CD4-positive, alpha-beta memory T cell (primary cell): ENCODE data around the gene WDR86. TPM values are rescaled to one million over a fixed set of nuclear protein-coding genes. Genes with fewer than 3 reads are reported as not detected.

Source experiments
- CTCF ChIA-PET: fragments of 350-600 bp; sonication (Branson Sonifier 250); formaldehyde crosslinking; loops from one replicate; lab custom pipeline; 2021; ENCODE audit warnings: inconsistent platforms; ENCODE audit not compliant: partially characterized antibody; lab: Charles Lee
- POLR2A ChIA-PET: fragments of 350-600 bp; sonication (Branson Sonifier 250); formaldehyde crosslinking; loops from one replicate; lab custom pipeline; 2021; ENCODE audit not compliant: partially characterized antibody; lab: Charles Lee
- DNase-seq, 5 donors: peaks; one replicate each; pipeline versions ENCODE4 v3.0.0 to v3.0.0-alpha.2; 2020 to 2022; ENCODE audit warnings: mixed read lengths in 1 of 5
- H3K27ac ChIP-seq: one replicate; pipeline ENCODE4 v1.7.0; 2013; ENCODE audit warnings: low read depth, low read length
- H3K27me3 ChIP-seq: 2 replicates; pipeline ENCODE4 v1.7.0; 2013; ENCODE audit warnings: mild to moderate bottlenecking, low read length, moderate library complexity; ENCODE audit not compliant: insufficient read depth
- H3K36me3 ChIP-seq: 2 replicates; pipeline ENCODE4 v1.7.0; 2013; ENCODE audit warnings: mild to moderate bottlenecking, low read length, moderate library complexity; ENCODE audit not compliant: insufficient read depth
- H3K4me1 ChIP-seq: 2 replicates; pipeline ENCODE4 v1.7.0; 2013; ENCODE audit warnings: mild to moderate bottlenecking, low read length, moderate library complexity; ENCODE audit not compliant: insufficient read depth
- H3K4me3 ChIP-seq, 2 donors: one replicate each; pipeline ENCODE4 v1.7.0; 2013; ENCODE audit warnings: low read length in 2 of 2, mild to moderate bottlenecking in 1 of 2
- H3K9me3 ChIP-seq, 2 donors: one replicate each; pipeline ENCODE4 v1.7.0; 2013; ENCODE audit warnings: low read length in 2 of 2, control low read depth in 1 of 2; ENCODE audit not compliant: control insufficient read depth in 1 of 2
- H3K27ac Mint-ChIP-seq, 7 donors: one replicate each; pipeline ENCODE4 v1.8.0; 2020 to 2021; ENCODE audit warnings: mixed read lengths in 7 of 7, mild to moderate bottlenecking in 6 of 7, inconsistent platforms in 3 of 7, moderate library complexity in 3 of 7
- H3K27me3 Mint-ChIP-seq, 2 donors: one replicate each; pipeline ENCODE4 v1.8.0; 2020 to 2021; ENCODE audit warnings: mixed read lengths in 2 of 2
- H3K36me3 Mint-ChIP-seq, 2 donors: one replicate each; pipeline ENCODE4 v1.8.0; 2020 to 2021; ENCODE audit warnings: mixed read lengths in 2 of 2, inconsistent platforms in 1 of 2, mild to moderate bottlenecking in 1 of 2
- H3K4me1 Mint-ChIP-seq, 4 donors: one replicate each; pipeline ENCODE4 v1.8.0; 2020 to 2021; ENCODE audit warnings: mixed read lengths in 4 of 4, mild to moderate bottlenecking in 1 of 4
- H3K4me3 Mint-ChIP-seq, 8 donors: one replicate each; pipeline ENCODE4 v1.8.0; 2020 to 2021; ENCODE audit warnings: mixed read lengths in 8 of 8, mild to moderate bottlenecking in 7 of 8, moderate library complexity in 6 of 8, inconsistent platforms in 3 of 8
- H3K9me3 Mint-ChIP-seq, 8 donors: one replicate each; pipeline ENCODE4 v1.8.0; 2020 to 2021; ENCODE audit warnings: mixed read lengths in 8 of 8, mild to moderate bottlenecking in 5 of 8, inconsistent platforms in 3 of 8, moderate library complexity in 1 of 8
- intact Hi-C: fragments of 100-400 bp; cut with micrococcal nuclease; formaldehyde crosslinking; loops from one replicate; pipeline ENCODE4 v1.15.1; 2023
- polyA plus RNA-seq, 2 donors: library from polyadenylated mRNA; unstranded; fragments of 300-500 nt; fragmentation: Illumina TruSeq; gene quantifications; one replicate each; pipeline ENCODE4 v1.2.3, GENCODE V29; 2021
- total RNA-seq, 2 experiments: library from RNA; stranded (reverse); gene quantifications; one replicate each; pipeline ENCODE4 v1.2.3, GENCODE V29; 2021

WDR86 gene
- total and polyA plus RNA-seq, 4 experiments from 2014 or later = 7.0 to 14.4 (median 9.0) TPM

- H3K27ac Mint-ChIP-seq = no peak overlapping the region
- no peak overlapping the region for H3K4me3 ChIP-seq
- H3K36me3 ChIP-seq = no peaks in the 10 kb centered on the region
- CTCF ChIA-PET = interaction anchor here (1.9 kb wide), 1 partner anchor 32 kb away, joined by 10 read pairs; no protein-coding TSS in a partner anchor
- no peak overlapping the region for H3K4me3 Mint-ChIP-seq
- intact Hi-C loops = no loop called here
- H3K4me1 Mint-ChIP-seq = peaks cover 11 to 34% (median 18%) of the 10 kb centered on the region in 4 donors
- POLR2A ChIA-PET = no interaction called here
- no peak for DNase-seq
- no peaks in the 10 kb centered on the region for H3K27me3 ChIP-seq
- peaks cover 5 to 31% of the 10 kb centered on the region in 2 donors for H3K36me3 Mint-ChIP-seq
- H3K9me3 Mint-ChIP-seq = peaks cover 0 to 50% (median 32%) of the 10 kb centered on the region in 8 donors
- H3K9me3 ChIP-seq = peaks cover 0 to 8% of the 10 kb centered on the region in 2 donors
- no peak overlapping the region for H3K27ac ChIP-seq
- H3K27me3 Mint-ChIP-seq = peaks cover 0 to 1% of the 10 kb centered on the region in 2 donors
- H3K4me1 ChIP-seq = peaks cover 9% of the 10 kb centered on the region
Observed at GRCh38 chr7:151416112-151416940, 6.5 kb upstream of the WDR86 start.

GRCh38 chr7:151415375-151416105, 5.7 kb upstream of the WDR86 start:
- H3K36me3 Mint-ChIP-seq = peaks cover 7 to 38% of the 10 kb centered on the region in 2 donors
- intact Hi-C loops = no loop called here
- POLR2A ChIA-PET = no interaction called here
- H3K27ac Mint-ChIP-seq = peak overlapping the region in 1 of 7 donors; percentile 9
- no peaks in the 10 kb centered on the region for H3K27me3 ChIP-seq
- H3K27me3 Mint-ChIP-seq = peaks cover 1 to 4% of the 10 kb centered on the region in 2 donors
- DNase-seq = no peak
- peaks cover 16 to 41% (median 24%) of the 10 kb centered on the region in 4 donors for H3K4me1 Mint-ChIP-seq
- H3K4me1 ChIP-seq = peaks cover 17% of the 10 kb centered on the region
- H3K36me3 ChIP-seq = no peaks in the 10 kb centered on the region
- CTCF ChIA-PET = interaction anchor here (0.9 to 1.9 kb wide), 2 partner anchors 33 to 35 kb away, joined by 3 to 10 read pairs; no protein-coding TSS in a partner anchor
- H3K9me3 Mint-ChIP-seq = peaks cover 0 to 52% (median 31%) of the 10 kb centered on the region in 8 donors
- H3K9me3 ChIP-seq = peaks cover 0 to 7% of the 10 kb centered on the region in 2 donors
- H3K4me3 ChIP-seq = no peak overlapping the region
- no peak overlapping the region for H3K4me3 Mint-ChIP-seq
- H3K27ac ChIP-seq = no peak overlapping the region

GRCh38 chr7:151413241-151413640, 3.4 kb upstream of the WDR86 start:
- H3K27ac ChIP-seq = no peak overlapping the region
- H3K36me3 ChIP-seq = no peaks in the 10 kb centered on the region
- peaks cover 30% of the 10 kb centered on the region for H3K4me1 ChIP-seq
- DNase-seq = no peak
- peaks cover 22 to 53% (median 33%) of the 10 kb centered on the region in 4 donors for H3K4me1 Mint-ChIP-seq
- H3K27me3 ChIP-seq = no peaks in the 10 kb centered on the region
- H3K27ac Mint-ChIP-seq = peak overlapping the region in 3 of 7 donors; percentile 19 to 76 (median 33)
- H3K4me3 ChIP-seq = no peak overlapping the region
- H3K9me3 Mint-ChIP-seq = peaks cover 0 to 38% (median 23%) of the 10 kb centered on the region in 8 donors
- ChIA-PET POLR2A (no interaction called here), CTCF (no interaction called here)
- peak overlapping the region in 4 of 8 donors; percentile 1 to 13 (median 7) for H3K4me3 Mint-ChIP-seq
- intact Hi-C loops = no loop called here
- H3K27me3 Mint-ChIP-seq = peaks cover 1 to 4% of the 10 kb centered on the region in 2 donors
- H3K9me3 ChIP-seq = no peaks in the 10 kb centered on the region
- H3K36me3 Mint-ChIP-seq = peaks cover 8 to 37% of the 10 kb centered on the region in 2 donors

- H3K4me1 Mint-ChIP-seq = peaks cover 22 to 54% (median 33%) of the 10 kb centered on the region in 4 donors
- POLR2A ChIA-PET = interaction anchor here (0.8 to 1.0 kb wide), 3 partner anchors 18 to 60 kb away, joined by 3 to 4 read pairs (median 3); no protein-coding TSS in a partner anchor
- H3K36me3 ChIP-seq = no peaks in the 10 kb centered on the region
- peak overlapping the region; percentile 14 to 89 (median 69) for H3K27ac Mint-ChIP-seq
- DNase-seq = no peak
- H3K9me3 Mint-ChIP-seq = peaks cover 0 to 32% (median 16%) of the 10 kb centered on the region in 8 donors
- no peaks in the 10 kb centered on the region for H3K9me3 ChIP-seq
- H3K27me3 Mint-ChIP-seq = peaks cover 1 to 3% of the 10 kb centered on the region in 2 donors
- CTCF ChIA-PET = interaction anchor here (1.3 to 1.6 kb wide), 2 partner anchors 10 to 221 kb away, joined by 3 to 4 read pairs; no protein-coding TSS in a partner anchor
- H3K27me3 ChIP-seq = no peaks in the 10 kb centered on the region
- peak overlapping the region in 4 of 8 donors; percentile 11 to 80 (median 56) for H3K4me3 Mint-ChIP-seq
- no peak overlapping the region for H3K27ac ChIP-seq
- peaks cover 6 to 33% of the 10 kb centered on the region in 2 donors for H3K36me3 Mint-ChIP-seq
- intact Hi-C loops = no loop called here
- H3K4me1 ChIP-seq = peaks cover 31% of the 10 kb centered on the region
- H3K4me3 ChIP-seq = no peak overlapping the region
Observed at GRCh38 chr7:151412318-151412717, 2.5 kb upstream of the WDR86 start.

GRCh38 chr7:151411551-151411950, 1.7 kb upstream of the WDR86 start:
- H3K9me3 ChIP-seq = no peaks in the 10 kb centered on the region
- H3K9me3 Mint-ChIP-seq = peaks cover 0 to 24% (median 11%) of the 10 kb centered on the region in 8 donors
- CTCF ChIA-PET = interaction anchor here (0.7 to 1.6 kb wide), 4 partner anchors 11 to 819 kb away, joined by 3 to 4 read pairs (median 4); no protein-coding TSS in a partner anchor
- no peak overlapping the region for H3K4me3 ChIP-seq
- H3K4me1 ChIP-seq = peaks cover 31% of the 10 kb centered on the region
- no peak overlapping the region for H3K27ac ChIP-seq
- peaks cover 6 to 33% of the 10 kb centered on the region in 2 donors for H3K36me3 Mint-ChIP-seq
- H3K27me3 ChIP-seq = no peaks in the 10 kb centered on the region
- intact Hi-C loops = no loop called here
- peak overlapping the region in 6 of 7 donors; percentile 15 to 91 (median 79) for H3K27ac Mint-ChIP-seq
- no peak for DNase-seq
- POLR2A ChIA-PET = interaction anchor here (1.0 kb wide), 1 partner anchor 29 kb away, joined by 3 read pairs; no protein-coding TSS in a partner anchor
- peaks cover 23 to 61% (median 33%) of the 10 kb centered on the region in 4 donors for H3K4me1 Mint-ChIP-seq
- H3K36me3 ChIP-seq = no peaks in the 10 kb centered on the region
- peak overlapping the region in 7 of 8 donors; percentile 29 to 82 (median 78) for H3K4me3 Mint-ChIP-seq
- peaks cover 1 to 3% of the 10 kb centered on the region in 2 donors for H3K27me3 Mint-ChIP-seq

- Mint-ChIP-seq H3K4me1 (peaks cover 23 to 69% (median 33%) of the 10 kb centered on the region in 4 donors), H3K27ac (peak overlapping the region; percentile 64 to 93 (median 89)), H3K9me3 (peaks cover 0 to 24% (median 11%) of the 10 kb centered on the region in 8 donors), H3K36me3 (peaks cover 6 to 33% of the 10 kb centered on the region in 2 donors), H3K27me3 (peaks cover 1 to 3% of the 10 kb centered on the region in 2 donors), H3K4me3 (peak overlapping the region; percentile 63 to 82 (median 80))
- Histone ChIP-seq H3K9me3 (no peaks in the 10 kb centered on the region), H3K36me3 (no peaks in the 10 kb centered on the region), H3K4me1 (peaks cover 31% of the 10 kb centered on the region), H3K27me3 (no peaks in the 10 kb centered on the region), H3K27ac (peak overlapping the region; percentile 89), H3K4me3 (peak overlapping the region in 1 of 2 donors; percentile 58)
- ChIA-PET POLR2A (interaction anchor here (0.9 to 3.0 kb wide), 11 partner anchors 10 to 70 kb away, joined by 3 to 20 read pairs (median 5); partner anchors contain the start of genes CRYGN and NUB1), CTCF (interaction anchor here (1.2 to 1.6 kb wide), 8 partner anchors 12 to 222 kb away, joined by 3 to 17 read pairs (median 4); no protein-coding TSS in a partner anchor)
- intact Hi-C loops = no loop called here
- DNase-seq = peak in 4 of 5 donors; percentile 40 to 59 (median 54)
Observed at GRCh38 chr7:151410405-151411390, 860 bp upstream of the WDR86 start.
